SK-N-SH (cell line): ENCODE results near the gene CFAP97.

ENCODE experiments used
- CHD2 ChIP-seq: fragments of 150-350 bp; IDR thresholded peaks from 2 replicates; pipeline ENCODE4 v1.6.1; 2018; ENCODE audit warnings: low read length; ENCODE audit not compliant: partially characterized antibody
- CTCF ChIP-seq: fragments of 200-600 bp; sonication (generic); IDR thresholded peaks from 2 replicates; pipeline ENCODE4 v1.6.1; 2017; ENCODE audit warnings: antibody characterized with exemption, mild to moderate bottlenecking, moderate library complexity
- EP300 ChIP-seq, 2 experiments: IDR thresholded peaks; 2 replicates each; pipeline versions ENCODE4 v1.4.0 to v1.6.1; 2012; ENCODE audit warnings: borderline replicate concordance in 1 of 2, low read depth in 1 of 2, low read length in 1 of 2
- EZH2phosphoT487 ChIP-seq: fragments of 200-600 bp; sonication (generic); IDR thresholded peaks from 2 replicates; pipeline ENCODE4 v1.6.1; 2017; ENCODE audit warnings: low read depth, mixed run types, mild to moderate bottlenecking, antibody characterized with exemption, moderate library complexity, borderline replicate concordance
- FOXJ3 ChIP-seq: sonication (generic); formaldehyde crosslinking; IDR thresholded peaks from 2 replicates; pipeline ENCODE4 v1.5.1; 2020; ENCODE audit warnings: mild to moderate bottlenecking, missing genetic modification reagents
- FOXM1 ChIP-seq: IDR thresholded peaks from 2 replicates; pipeline ENCODE4 v1.4.0; 2012; ENCODE audit warnings: low read depth, mild to moderate bottlenecking
- POLR2AphosphoS5 ChIP-seq: IDR thresholded peaks from 2 replicates; pipeline ENCODE4 v1.6.1; 2012; ENCODE audit warnings: low read depth, low read length
- RAD21 ChIP-seq: IDR thresholded peaks from 2 replicates; pipeline ENCODE4 v1.6.1; 2012; ENCODE audit warnings: mild to moderate bottlenecking, low read length
- TAF1 ChIP-seq: IDR thresholded peaks from 2 replicates; pipeline ENCODE4 v1.6.1; 2012; ENCODE audit warnings: low read depth, mild to moderate bottlenecking, low read length, moderate library complexity, borderline replicate concordance
- USF2 ChIP-seq: fragments of 150-350 bp; IDR thresholded peaks from 2 replicates; pipeline ENCODE4 v1.6.1; 2017; ENCODE audit warnings: antibody characterized with exemption, low read length, low read depth, borderline replicate concordance
- YY1 ChIP-seq: IDR thresholded peaks from 2 replicates; pipeline ENCODE4 v1.4.0; 2012; ENCODE audit warnings: low read depth, mild to moderate bottlenecking
- ZBTB33 ChIP-seq: IDR thresholded peaks from 2 replicates; pipeline ENCODE4 v1.4.0; 2012; ENCODE audit warnings: low read depth, borderline replicate concordance

- TF ChIP-seq POLR2AphosphoS5: no peak
- no peak for TF ChIP-seq CHD2
- TF ChIP-seq CTCF: no peak
- no peak for TF ChIP-seq EP300 (IDR thresholded peaks at IDR 0.05; ENCODE audit: borderline replicate concordance in 1 of 2, low read depth in 1 of 2, low read length in 1 of 2)
- no peak for TF ChIP-seq TAF1
- TF ChIP-seq EZH2phosphoT487: no peak
- TF ChIP-seq RAD21: no peak
- TF ChIP-seq FOXM1: no peak
- no peak for TF ChIP-seq YY1
- TF ChIP-seq ZBTB33: no peak
- no peak for TF ChIP-seq USF2
- TF ChIP-seq FOXJ3 (CRISPR knock-in tag): no peak
These were observed 39.1 kb upstream of the CFAP97 start for GRCh38 chr4:185242749-185243533.
